ENCODE measurements around the gene VCAN.

- TF ChIP-seq EZH2 (IDR thresholded peaks at IDR 0.05; ENCODE audit: borderline replicate concordance, insufficient read depth, low read depth, low read length, poor library complexity, severe bottlenecking) (no peak), CTCF (IDR thresholded peaks at IDR 0.05) (no peak)
These were observed 115.6 kb downstream of the VCAN start for GRCh38 chr5:83586874-83587776.

Measured in B cell (primary cell).